ENCODE measurements around the gene POM121C. TPM values are rescaled to one million over a fixed set of nuclear protein-coding genes. Genes with fewer than 3 reads are reported as not detected.
"Not testable (repeated sequence)": the region's sequence is repeated elsewhere in the genome, so short reads cannot be mapped to it uniquely, and the experiment has no call there.

Gene POM121C
- total and polyA plus RNA-seq, 2 donors: 16.3 to 21.6 TPM

- 17% methylated on average over 15 of the region's 34 CpGs for WGBS
- not testable (repeated sequence) for DNase-seq (ENCODE audit: extremely low spot score); H3K36me3 ChIP-seq (ENCODE audit: insufficient read depth); H3K4me3 ChIP-seq (ENCODE audit: low read depth, low read length); H3K27ac ChIP-seq (ENCODE audit: low read depth); H3K4me1 ChIP-seq (ENCODE audit: insufficient read depth)
These were observed 90.8 kb downstream of the POM121C start, which contains the start of gene TRIM73 for GRCh38 chr7:75395329-75395728. TSS of gene TRIM73 (plus strand) at chr7:75395629. CDS start at chr7:75398934, 3,305 bp downstream.

DNA sequence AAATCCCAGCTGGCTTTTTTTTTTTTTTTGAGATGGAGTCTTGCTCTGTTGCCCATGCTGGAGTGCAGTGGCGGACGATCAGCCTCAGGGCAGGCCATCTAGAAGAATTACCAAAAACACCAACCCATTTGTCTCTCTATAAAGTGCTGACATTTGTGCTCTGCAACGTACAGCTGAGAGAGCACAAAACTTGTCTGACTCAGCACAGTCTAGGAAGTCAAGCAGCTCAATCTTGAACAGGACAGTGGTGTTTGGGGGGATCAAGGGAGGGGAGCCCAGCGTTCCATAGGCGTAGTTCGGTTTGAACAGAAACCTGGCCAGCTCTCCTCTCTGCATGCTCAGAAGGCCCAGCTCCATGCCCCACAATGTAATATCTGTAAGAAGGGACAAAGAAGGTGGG, 92.9 kb downstream of the POM121C start:
- WGBS: no CpG with 5 or more reads among the region's 6 CpGs
- not testable (repeated sequence) for H3K36me3 ChIP-seq (ENCODE audit: insufficient read depth); H3K4me1 ChIP-seq (ENCODE audit: insufficient read depth); H3K27ac ChIP-seq (ENCODE audit: low read depth); DNase-seq (ENCODE audit: extremely low spot score); H3K4me3 ChIP-seq (ENCODE audit: low read depth, low read length)

- not testable (repeated sequence) for DNase-seq (ENCODE audit: extremely low spot score); H3K4me1 ChIP-seq (ENCODE audit: insufficient read depth); H3K36me3 ChIP-seq (ENCODE audit: insufficient read depth); H3K27ac ChIP-seq (ENCODE audit: low read depth); H3K4me3 ChIP-seq (ENCODE audit: low read depth, low read length)
- WGBS: no CpG with 5 or more reads among the region's 17 CpGs
These were observed 111.4 kb downstream of the POM121C start for GRCh38 chr7:75374519-75375317.

GRCh38 chr7:75374144-75374518, 112.0 kb downstream of the POM121C start:
- not testable (repeated sequence) for H3K27ac ChIP-seq (ENCODE audit: low read depth); H3K4me3 ChIP-seq (ENCODE audit: low read depth, low read length); DNase-seq (ENCODE audit: extremely low spot score); H3K4me1 ChIP-seq (ENCODE audit: insufficient read depth); H3K36me3 ChIP-seq (ENCODE audit: insufficient read depth)
- no CpG with 5 or more reads among the region's 4 CpGs for WGBS

DNA sequence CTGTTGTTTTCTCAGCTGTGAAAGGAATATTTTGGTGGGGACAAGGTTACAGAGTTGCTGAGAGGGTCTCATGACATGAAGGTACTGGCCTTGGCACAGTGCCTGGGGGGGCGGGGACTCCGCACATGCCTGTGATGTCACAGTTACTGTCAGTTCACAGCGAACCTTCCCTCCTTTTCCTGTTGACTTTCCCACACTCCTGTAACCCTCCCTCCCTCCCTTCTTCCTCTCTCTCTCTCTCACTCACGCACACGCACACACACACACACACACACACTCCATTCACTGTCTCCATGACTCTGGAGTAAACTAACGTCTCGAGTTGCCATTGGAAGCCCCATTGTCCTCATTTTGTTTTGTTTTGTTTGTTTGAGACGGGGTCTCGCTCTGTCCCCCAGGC, 118.8 kb downstream of the POM121C start:
- H3K4me3 ChIP-seq (ENCODE audit: low read depth, low read length); H3K4me1 ChIP-seq (ENCODE audit: insufficient read depth); H3K36me3 ChIP-seq (ENCODE audit: insufficient read depth); DNase-seq (ENCODE audit: extremely low spot score); H3K27ac ChIP-seq (ENCODE audit: low read depth): not testable (repeated sequence)
- no CpG with 5 or more reads among the region's 9 CpGs for WGBS

Small RNA genes lying within 50 kb of the gene (small RNA-seq; reads per million reads assigned to genes)
- not detected for gene AC211429.1
- gene RF00019: not detected

Other genes starting within 250 kb of the POM121C start
- 3.8 TPM for gene TRIM73, start 90.7 kb downstream of the POM121C start, total RNA-seq
- 3.1 TPM for gene TRIM73, start 90.7 kb downstream of the POM121C start, polyA plus RNA-seq
- gene SPDYE5, start 6.0 kb upstream of the POM121C start, total RNA-seq: not detected
- gene SPDYE5, start 6.0 kb upstream of the POM121C start, polyA plus RNA-seq: 0.06 TPM

Measured in urinary bladder (tissue), 4 donors.